WI38 (cell line): Measurements from ENCODE around the gene PRDM15.

Experiments used
- H3K4me3 ChIP-seq: 2 replicates; pipeline ENCODE4 v1.5.1; 2011; ENCODE audit warnings: low read depth, mild to moderate bottlenecking, control low read depth, low read length
- TF ChIP-seq, protein P1 (sequence below): IDR thresholded peaks from 2 replicates; pipeline ENCODE4 v1.5.1; 2012; ENCODE audit warnings: low read depth, mild to moderate bottlenecking, control low read depth, low read length

Gene PRDM15

DNA sequence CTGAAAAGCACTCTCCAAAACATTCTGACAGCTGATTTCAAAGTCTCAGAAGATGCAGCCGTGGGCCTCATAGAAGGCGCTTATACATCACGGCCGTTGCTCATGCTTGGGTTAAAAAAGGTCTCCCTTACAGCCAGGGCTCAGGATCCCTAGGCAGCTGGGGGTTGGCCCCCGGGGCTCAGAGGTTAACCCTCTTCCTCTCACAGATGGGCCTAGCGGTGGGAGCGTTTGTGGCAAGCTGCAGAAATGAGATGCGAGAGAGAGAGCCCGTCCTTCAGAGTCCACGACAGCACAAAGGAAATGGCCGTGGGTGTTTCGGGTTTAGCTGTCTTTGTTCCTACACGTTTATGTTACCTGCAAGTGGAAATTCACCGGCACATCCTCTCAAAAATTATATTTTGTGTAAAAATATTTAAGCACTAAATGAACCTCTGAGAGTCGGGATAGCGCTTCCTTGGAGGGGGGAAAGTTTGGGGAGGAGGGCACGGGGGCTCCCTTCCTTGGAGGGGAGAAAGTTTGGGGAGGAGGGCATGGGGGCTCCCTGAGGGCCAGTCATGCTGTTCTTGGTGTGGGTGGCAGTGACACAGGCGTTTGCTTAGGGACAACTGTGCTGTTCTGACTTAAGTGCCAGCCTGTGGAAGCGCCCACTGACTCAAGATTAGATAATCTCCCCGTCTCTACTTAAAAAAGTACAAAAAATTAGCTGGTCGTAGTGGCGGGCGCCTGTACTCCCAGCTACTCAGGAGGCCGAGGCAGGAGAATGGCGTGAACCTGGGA, 20.5 kb upstream of the PRDM15 start:
- H3K4me3 ChIP-seq: no peak overlapping the region
- TF ChIP-seq, protein P1, sequence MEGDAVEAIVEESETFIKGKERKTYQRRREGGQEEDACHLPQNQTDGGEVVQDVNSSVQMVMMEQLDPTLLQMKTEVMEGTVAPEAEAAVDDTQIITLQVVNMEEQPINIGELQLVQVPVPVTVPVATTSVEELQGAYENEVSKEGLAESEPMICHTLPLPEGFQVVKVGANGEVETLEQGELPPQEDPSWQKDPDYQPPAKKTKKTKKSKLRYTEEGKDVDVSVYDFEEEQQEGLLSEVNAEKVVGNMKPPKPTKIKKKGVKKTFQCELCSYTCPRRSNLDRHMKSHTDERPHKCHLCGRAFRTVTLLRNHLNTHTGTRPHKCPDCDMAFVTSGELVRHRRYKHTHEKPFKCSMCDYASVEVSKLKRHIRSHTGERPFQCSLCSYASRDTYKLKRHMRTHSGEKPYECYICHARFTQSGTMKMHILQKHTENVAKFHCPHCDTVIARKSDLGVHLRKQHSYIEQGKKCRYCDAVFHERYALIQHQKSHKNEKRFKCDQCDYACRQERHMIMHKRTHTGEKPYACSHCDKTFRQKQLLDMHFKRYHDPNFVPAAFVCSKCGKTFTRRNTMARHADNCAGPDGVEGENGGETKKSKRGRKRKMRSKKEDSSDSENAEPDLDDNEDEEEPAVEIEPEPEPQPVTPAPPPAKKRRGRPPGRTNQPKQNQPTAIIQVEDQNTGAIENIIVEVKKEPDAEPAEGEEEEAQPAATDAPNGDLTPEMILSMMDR: no peak

DNA sequence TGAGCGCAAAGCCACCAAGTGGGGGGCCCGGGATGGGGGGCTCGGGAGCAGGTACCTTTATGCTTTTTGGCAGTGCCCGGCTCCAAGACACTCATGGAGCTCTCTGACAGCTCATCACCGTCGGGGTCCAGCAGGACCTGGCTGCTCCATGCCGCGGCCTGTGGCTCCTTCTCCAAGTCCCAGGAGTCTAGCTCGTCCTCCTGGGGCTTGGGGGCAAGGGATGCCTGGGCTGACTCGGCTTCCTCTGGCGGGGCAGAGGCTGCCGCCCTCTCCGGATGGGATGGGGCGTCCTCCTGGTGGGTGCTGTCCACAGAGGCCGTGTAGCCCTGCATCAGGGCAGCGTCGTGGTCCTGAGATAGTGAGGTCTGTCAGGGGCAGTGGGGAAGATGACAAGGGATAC, 19.9 kb upstream of the PRDM15 start:
- no peak overlapping the region for H3K4me3 ChIP-seq
- TF ChIP-seq, protein P1: no peak

DNA sequence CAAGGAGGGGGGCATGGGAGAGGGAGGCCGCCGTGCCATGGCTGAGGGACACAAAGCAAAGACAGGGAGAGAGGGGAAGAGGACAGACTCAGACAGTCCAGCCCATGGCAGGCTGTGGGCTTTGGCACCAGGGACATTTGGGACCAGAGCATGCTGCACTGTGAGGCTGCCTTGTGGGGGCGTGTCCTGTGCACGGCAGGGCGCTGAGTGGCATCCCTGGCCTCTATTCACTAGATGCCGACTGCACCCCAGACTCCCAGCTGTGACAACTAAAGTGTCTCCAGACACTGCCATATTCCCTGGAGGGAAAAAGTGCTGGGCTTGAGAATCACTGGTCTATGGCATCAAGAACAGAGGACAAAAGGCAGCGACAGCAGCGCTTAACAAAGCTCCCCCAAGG, 18.6 kb upstream of the PRDM15 start:
- no peak overlapping the region for H3K4me3 ChIP-seq
- TF ChIP-seq, protein P1: no peak

DNA sequence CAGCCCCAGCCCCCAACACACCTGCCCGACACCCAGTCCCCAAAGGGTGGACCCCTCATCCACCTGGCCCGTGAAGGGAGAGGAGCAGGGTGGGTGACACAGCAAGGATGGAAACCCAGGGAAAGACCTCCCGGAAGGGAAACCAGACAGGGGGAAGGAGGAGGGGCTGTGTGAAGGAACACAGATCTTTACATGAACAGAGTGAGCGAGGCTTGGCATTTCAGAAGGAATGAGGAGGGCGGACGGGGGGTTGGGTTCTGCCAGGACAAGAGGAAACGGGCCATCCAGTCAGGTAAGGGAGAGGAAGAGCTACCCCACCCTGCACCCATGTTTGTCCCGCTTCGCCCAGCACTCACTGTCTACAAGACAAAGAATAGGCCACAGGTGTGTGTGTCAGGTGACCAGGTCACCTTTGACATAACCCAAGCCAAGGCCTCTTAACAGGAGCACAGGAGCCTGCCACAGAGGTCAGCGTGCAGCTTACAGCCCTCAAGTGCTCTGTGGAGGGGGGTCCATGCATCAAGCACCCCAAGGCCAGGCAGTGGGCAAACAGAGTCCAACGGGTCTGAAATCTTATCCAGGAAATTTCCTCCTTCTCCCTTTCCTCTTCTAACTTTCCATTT, 18.0 kb upstream of the PRDM15 start:
- H3K4me3 ChIP-seq: no peak overlapping the region
- TF ChIP-seq, protein P1: no peak

DNA sequence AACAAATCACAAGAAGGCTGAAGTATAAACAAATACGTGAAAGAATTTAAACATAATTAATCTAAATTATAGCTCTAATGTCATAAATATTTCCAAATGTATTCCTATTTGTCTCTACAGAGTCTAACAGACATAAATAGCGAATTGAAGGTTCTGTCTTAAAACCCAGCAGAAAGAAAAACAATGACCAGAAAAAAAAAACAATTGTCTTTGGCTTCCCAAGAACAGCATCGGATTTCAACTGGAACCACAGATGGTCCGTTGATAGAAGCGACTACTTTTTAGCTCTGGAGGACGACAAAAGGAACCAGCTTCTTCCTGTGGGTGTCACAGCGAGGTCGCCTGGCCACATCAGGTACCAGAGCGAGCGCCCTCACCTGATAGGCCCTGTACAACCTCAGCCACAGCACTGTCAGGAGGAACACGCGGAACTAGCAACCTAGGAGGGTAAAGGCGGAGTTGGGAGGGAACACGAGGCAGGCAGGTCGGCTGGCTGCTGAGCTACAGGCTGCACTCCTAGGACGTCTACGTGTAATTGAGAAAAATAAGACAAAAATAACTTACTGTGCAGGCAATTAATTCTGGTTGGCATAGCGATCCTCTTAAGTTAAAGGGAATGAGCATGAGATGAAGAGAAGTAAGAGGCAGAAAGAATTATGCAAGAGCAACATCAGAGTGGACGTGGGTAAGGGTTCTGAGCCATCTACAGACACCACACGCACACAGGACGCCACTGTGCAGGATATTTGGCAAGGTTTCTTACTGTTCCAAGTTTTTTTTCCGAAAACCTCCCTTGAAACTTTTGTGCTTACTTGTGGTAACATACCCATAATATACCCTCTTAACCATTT, 16.7 kb upstream of the PRDM15 start:
- no peak overlapping the region for H3K4me3 ChIP-seq
- TF ChIP-seq, protein P1: no peak

DNA sequence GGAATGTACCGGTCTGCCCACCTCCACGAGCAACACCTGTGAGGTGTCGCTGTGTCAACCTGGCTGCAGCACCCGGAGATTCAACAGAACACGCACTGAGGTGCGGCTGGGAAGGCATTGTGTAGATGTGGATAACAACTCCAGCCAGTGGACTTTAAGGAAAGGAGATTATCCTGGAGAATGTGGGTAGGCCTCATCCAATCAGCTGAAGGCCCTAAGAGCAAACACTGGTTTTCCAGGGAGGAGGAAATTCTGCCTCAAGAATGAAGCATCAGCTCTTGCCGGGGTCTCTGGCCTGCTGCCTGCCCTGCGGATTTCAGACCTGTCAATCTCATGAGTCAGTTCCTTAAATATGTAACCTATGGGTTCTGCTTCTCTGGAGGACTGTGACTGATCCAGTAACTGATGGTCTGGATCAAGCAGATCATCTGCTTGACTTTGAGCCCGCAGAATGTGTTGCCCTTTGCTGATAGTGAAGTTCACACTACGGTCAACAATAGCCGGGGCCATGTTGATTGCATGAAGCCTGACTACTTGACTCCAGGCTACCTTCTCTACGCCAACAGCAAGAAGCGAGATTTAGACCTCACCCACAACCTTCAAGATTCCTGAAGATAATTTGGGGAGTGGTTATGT, 15.9 kb upstream of the PRDM15 start:
- TF ChIP-seq, protein P1: no peak
- no peak overlapping the region for H3K4me3 ChIP-seq
